Progenitor cell of endocrine pancreas (in vitro differentiated cells): ENCODE results near the gene BRPF3. TPM values are rescaled to one million over a fixed set of nuclear protein-coding genes. Genes with fewer than 3 reads are reported as not detected.

Experiments used
- DNase-seq: peaks from one replicate; pipeline ENCODE4 v3.0.0; 2021; ENCODE audit warnings: low spot score; ENCODE audit not compliant: unreplicated experiment
- H3K27ac Mint-ChIP-seq: 2 replicates; pipeline ENCODE4 v1.8.0; 2021; ENCODE audit warnings: mild to moderate bottlenecking, moderate library complexity, mixed read lengths
- H3K27me3 Mint-ChIP-seq: 2 replicates; pipeline ENCODE4 v1.8.0; 2021; ENCODE audit warnings: mixed read lengths
- H3K36me3 Mint-ChIP-seq: 2 replicates; pipeline ENCODE4 v1.8.0; 2022; ENCODE audit warnings: mixed read lengths; ENCODE audit not compliant: insufficient read depth
- H3K4me1 Mint-ChIP-seq: 2 replicates; pipeline ENCODE4 v1.8.0; 2021; ENCODE audit warnings: low read depth, mixed read lengths
- H3K4me3 Mint-ChIP-seq: 2 replicates; pipeline ENCODE4 v1.8.0; 2021; ENCODE audit warnings: low read depth, mild to moderate bottlenecking, moderate library complexity, mixed read lengths
- H3K9me3 Mint-ChIP-seq: 2 replicates; pipeline ENCODE4 v1.8.0; 2021; ENCODE audit warnings: low read depth, mixed read lengths
- CTCF ChIP-seq: fragments of 200-600 bp; sonication (generic); IDR thresholded peaks from one replicate; pipeline ENCODE4 v1.5.0; 2021; ENCODE audit warnings: antibody characterized with exemption, mild to moderate bottlenecking; ENCODE audit not compliant: unreplicated experiment
- total RNA-seq: library from RNA; stranded (reverse); gene quantifications from 2 replicates; pipeline ENCODE4 v1.2.1, GENCODE V29; 2021

BRPF3 gene
- total RNA-seq, 1 donor from 2014 or later, result 73.1 TPM

DNA sequence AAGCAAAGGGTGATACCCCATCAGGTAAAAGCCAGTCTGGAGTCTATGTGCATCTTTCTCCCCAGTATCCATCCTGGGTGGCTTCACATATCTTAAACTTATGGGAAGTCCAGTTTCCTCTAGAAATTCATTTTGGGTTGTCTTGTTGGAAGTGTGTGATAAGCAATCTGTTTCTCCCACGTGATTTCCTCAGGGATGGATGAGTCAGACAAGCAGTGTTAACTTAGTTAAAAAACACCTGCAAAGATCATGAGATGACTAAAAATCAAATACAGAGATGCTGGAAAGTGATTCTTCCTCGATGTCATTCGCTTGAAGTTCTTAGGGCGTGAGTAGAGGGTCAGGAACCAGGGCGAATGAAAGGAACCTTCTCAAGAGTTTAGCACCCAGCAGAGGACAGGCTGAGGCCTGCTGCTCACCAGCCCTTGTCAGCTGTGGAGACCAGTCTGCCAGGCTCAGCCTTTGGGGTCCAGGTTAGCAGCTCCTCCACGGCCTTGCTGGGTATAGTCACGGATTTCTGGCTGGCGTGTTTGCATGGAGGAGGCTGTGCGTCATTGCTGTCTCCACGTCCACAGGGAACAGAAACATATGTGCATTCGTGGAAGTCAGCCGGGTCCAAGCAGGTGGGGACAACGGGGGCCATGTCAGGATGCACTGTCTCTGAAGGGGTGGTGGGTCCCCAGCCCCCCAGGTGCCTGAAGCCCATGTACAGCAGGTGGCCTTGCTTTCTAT lies 70.5 kb downstream of the BRPF3 start:
- H3K36me3 Mint-ChIP-seq, result no peaks in the 10 kb centered on the region
- H3K9me3 Mint-ChIP-seq, result no peaks in the 10 kb centered on the region
- H3K27me3 Mint-ChIP-seq, result peaks cover 23% of the 10 kb centered on the region
- no peak for DNase-seq
- TF ChIP-seq CTCF, result no peak
- peaks cover 8% of the 10 kb centered on the region for H3K4me1 Mint-ChIP-seq
- no peak overlapping the region for H3K27ac Mint-ChIP-seq
- no peak overlapping the region for H3K4me3 Mint-ChIP-seq

- DNase-seq, result no peak
- Mint-ChIP-seq H3K27me3 (peaks cover 27% of the 10 kb centered on the region), H3K9me3 (no peaks in the 10 kb centered on the region), H3K27ac (no peak overlapping the region), H3K4me1 (peaks cover 9% of the 10 kb centered on the region), H3K36me3 (no peaks in the 10 kb centered on the region), H3K4me3 (no peak overlapping the region)
- no peak for TF ChIP-seq CTCF
These were observed 71.4 kb downstream of the BRPF3 start for GRCh38 chr6:36267731-36268477.

DNA sequence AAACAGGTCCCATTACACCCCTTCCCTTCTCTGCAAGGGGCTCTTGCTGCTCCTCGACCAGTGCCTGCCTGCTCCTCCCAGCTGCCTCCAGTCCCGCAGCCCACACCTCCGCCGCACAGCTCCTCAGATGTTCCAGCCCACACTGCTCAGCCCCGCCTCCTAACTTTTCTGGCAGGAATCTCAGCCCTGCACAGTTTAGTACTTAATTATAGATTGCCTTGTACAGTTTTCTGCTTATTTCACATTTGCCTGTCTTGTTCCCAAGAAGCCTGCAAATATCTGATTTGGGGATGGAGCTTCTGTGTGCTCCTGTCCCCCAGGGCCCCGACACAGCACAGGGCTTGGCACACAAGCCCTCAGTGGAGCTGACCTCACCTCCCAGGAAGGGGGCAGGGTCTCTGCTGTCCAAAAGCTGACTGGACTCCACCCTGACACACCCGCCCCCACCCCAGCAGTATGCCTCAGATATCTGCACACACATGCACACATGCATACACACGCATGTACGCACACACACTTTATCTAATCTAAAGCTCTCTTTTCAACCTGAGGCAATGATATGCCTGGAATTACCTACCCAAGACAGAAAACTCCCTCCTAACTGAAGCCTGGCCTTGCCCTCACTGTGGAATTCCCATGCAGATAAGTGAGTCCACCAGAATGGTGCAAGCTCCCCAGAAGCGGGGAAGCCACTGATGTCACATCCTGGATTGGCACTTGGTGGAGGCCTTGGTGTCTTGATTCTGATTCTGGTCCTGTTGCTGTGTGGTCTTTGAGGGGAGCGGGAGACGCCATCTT lies 72.1 kb downstream of the BRPF3 start:
- no peak overlapping the region for H3K27ac Mint-ChIP-seq
- H3K27me3 Mint-ChIP-seq, result peaks cover 27% of the 10 kb centered on the region
- peaks cover 9% of the 10 kb centered on the region for H3K4me1 Mint-ChIP-seq
- no peaks in the 10 kb centered on the region for H3K36me3 Mint-ChIP-seq
- no peaks in the 10 kb centered on the region for H3K9me3 Mint-ChIP-seq
- H3K4me3 Mint-ChIP-seq, result no peak overlapping the region
- DNase-seq, result no peak
- TF ChIP-seq CTCF, result no peak

DNA sequence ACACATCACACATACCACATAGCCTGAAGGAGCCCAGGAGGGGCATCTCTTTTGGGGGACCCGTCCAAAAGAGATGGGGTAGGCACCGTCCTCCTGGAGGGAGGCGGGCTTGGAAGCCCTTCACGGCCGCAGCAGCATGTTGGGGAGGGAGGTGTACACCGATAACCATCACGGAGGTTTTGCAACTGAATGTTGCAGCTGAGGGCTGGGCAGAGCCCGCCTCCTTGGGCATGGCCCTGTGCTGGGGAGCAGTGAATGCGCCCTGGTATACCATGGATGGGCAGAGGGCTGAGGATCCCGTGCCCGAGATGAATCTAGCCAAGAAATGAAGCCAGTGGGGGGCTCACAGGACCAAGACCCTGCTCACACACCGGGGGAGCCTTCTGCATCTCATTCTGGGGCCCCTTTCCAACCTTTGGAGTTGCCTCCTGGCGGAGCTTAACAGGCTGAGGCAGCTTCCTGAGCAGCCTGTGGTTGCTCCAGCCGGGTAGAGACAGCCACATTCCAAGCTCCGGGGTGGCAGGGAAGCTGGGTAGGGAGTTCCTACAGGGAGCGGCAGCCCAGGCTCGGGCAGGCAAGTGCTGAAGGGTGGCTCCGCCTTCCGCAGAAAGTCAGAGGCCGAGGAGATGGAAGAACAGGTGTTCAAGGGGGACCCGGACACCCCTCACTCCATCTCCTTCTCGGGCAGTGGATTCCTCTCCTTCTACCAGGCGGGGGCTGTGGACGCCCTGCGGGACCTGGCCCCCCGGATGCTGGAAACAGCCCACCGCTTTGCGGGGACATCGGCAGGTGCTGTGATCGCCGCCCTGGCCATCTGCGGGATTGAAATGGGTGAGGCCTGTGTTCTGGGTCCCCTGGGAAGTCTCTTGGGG lies 73.5 kb downstream of the BRPF3 start, which contains the start of gene PNPLA1:
Gene PNPLA1 (plus strand): TSS at position 227 of the 872 bp plus-strand sequence. CDS start 400 bp downstream, at position 627.
- Mint-ChIP-seq H3K27me3 (peaks cover 38% of the 10 kb centered on the region), H3K36me3 (no peaks in the 10 kb centered on the region), H3K27ac (no peak within 1 kb of the TSS), H3K9me3 (no peaks in the 10 kb centered on the region), H3K4me3 (no peak within 1 kb of the TSS), H3K4me1 (peaks cover 9% of the 10 kb centered on the region)
- DNase-seq, result no peak
- TF ChIP-seq CTCF, result no peak
